GM23248 (cell line): ENCODE data around the gene ZMYND11.

Source experiments
- EZH2 ChIP-seq: fragments of 200-600 bp; sonication (generic); IDR thresholded peaks from 2 replicates; pipeline ENCODE4 v1.6.1; 2018; ENCODE audit warnings: antibody characterized with exemption, mild to moderate bottlenecking; ENCODE audit not compliant: insufficient read depth, poor library complexity, severe bottlenecking
- EZH2phosphoT487 ChIP-seq: fragments of 200-600 bp; sonication (generic); IDR thresholded peaks from 2 replicates; pipeline ENCODE4 v1.6.1; 2018; ENCODE audit warnings: antibody characterized with exemption, moderate library complexity, mild to moderate bottlenecking, low read depth; ENCODE audit not compliant: insufficient read depth

DNA sequence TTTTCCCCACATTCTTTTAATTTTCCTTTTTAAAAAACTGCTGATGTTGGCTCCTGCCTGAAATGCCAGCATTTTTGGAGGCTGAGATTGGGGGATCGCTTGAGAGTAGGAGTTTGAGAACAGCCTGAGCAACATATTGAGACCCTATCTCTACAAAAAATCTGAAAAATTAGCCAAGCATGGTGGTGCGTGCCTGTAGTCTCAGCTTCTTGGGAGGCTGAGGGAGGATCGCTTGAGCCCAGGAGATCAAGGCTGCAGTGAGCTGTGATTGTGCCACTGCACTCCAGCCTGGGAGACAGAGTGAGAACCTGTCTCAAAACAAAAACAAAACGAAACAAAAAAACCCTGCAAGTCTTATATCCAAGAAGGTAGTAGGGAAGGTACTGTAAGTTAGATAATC lies 51.7 kb downstream of the ZMYND11 start:
- TF ChIP-seq EZH2phosphoT487 (no peak), EZH2 (no peak)
